Measurements from ENCODE around the gene TOMT.

Gene TOMT

DNA sequence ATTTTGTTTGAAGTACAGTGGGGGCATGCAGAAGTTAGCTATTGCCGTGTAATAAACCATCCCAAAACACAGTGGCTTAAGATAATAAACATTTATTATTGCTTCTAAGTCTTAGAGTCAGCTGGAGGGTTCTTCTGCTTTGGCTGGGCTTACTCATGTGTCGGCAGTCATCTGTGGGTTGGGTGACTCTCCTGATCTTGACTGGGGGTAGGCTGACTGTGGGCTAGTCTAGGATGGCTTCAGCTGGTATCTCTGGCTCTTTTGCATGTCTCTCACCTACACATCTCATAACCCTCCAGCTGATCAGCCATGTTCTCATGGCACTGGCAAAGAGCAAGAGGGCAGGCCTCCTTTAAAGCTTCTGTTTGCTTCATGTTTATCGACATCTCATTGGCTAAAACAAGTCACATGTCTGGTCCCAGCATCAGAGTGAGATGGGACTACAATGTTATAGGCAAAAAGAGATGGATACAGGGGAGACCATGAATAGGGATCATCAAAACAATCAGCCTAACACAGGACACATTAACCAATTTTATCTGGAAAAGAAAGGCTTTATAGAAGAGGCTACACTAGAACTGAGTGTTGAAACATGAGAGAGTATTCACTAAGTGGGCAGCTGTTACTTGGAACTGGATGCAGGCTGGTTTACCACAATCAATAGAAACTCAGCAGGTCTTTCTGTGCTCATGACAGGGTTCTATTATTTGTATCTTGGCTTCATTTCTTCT is 19.9 kb upstream of the TOMT start:
- no peak for DNase-seq (ENCODE audit: low read depth)

DNA sequence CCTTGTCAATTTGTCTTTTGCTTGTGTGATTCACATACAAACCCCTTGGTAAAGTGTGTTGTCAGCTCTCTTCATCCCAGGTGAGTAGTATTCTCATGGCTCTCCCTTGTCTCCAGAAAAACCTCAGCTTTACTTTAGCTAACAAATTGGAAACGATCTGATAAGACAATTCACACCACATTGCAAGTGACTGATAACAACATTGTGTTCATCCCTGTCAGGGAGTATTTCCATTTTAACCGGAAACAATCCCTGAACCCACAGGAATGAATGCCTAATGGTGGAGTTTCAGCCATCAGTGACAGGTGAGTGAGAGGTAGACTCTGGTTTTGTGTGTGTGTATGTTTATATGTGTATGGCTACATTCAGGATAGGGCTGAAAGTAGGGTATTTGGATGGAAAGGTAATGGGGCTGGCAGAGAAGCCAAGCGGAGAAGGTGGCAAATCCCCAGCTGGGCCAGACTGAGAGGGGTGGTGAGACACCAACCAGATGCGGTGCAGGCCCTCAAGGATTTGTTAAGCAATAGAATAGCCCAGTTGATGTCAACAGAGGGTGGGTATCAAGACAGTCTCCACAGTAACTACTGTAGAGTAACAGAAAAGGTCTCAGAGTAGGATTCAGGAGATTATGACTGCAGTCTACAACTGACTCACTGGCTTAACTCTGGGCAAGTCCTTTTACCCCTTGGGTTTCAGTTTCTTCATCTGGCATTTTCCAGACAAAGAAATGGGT is 17.5 kb upstream of the TOMT start:
- no peak for DNase-seq (ENCODE audit: low read depth)

DNA sequence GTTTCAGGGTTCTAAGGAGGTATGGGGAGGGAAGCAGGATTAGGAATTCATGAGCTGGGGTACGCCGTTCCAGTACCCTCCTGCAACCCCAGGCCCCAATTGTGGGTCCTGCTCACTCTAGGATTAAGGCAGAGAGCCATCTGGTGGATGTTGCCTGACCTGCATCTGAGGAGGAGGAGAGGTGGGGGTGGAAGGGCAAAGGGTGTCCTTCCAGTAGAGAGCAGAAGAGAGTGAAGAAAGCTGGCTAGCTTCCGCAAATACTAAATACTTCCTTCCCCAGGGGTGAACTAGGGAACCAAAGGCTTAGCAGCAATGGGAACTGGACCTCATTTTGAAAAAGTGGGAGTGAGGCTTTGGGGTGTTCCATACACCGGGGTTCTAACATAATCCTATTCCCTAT is 14.4 kb upstream of the TOMT start:
- peak; percentile 70 for DNase-seq (ENCODE audit: low read depth)

DNA sequence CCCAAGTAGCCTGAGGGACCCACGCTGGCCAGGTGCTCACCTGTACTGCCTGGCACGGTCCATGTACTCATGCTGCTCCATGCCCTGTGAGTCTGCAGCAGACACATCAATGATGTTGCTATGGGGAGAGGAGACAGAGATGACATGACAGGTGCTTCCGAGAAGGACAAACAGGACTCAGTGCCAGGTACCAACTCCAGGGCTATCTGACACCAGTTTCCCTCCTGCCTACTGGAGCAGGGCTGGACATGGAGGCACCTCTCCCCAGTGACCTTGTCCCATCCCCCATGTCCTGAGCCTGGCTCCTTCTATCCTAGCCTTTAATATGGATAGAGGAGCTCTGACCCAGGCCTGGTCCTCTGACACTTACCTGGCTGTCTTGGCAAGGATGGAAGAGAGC is 7.0 kb upstream of the TOMT start:
- no peak for DNase-seq (ENCODE audit: low read depth)

DNA sequence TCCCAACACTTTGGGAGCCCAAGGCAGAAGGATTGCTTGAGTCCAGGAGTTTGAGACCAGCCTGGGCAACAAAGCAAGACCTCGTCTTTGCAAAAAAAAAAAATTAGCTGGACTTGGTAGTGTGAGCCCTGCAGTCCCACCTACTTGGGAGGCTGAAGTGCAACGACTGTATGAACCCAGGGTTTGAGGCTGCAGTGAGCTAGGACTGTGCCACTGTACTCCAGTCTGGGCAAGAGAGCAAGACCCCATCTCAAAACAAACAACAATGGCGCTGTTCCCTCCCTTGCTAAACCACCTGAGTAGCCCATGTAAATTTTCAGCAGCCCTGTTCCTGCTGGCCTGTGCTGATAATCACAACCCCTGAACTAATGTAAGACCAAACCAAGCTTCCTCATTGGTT is 5.7 kb upstream of the TOMT start:
- DNase-seq (ENCODE audit: low read depth), result no peak

DNA sequence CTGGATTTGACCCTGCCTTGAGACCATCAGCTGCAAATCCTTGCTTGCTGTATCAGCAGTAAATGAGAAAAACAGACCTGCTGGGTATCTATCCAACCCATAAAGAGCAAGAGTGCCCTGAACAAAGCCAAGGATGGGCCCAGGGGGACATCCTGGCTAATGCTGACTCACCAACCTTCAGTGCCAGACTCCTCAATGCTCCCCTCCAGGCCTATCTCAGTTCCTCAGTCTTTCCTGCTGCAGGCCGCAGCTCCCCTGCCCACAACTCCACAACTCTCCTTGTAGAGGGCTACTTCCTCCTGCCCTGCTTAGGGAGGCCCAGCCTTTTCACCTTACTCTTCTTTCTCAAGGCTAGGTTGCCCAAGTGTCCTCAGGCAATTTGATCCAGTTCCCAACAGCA is 5.3 kb upstream of the TOMT start:
- no peak for DNase-seq (ENCODE audit: low read depth)

DNA sequence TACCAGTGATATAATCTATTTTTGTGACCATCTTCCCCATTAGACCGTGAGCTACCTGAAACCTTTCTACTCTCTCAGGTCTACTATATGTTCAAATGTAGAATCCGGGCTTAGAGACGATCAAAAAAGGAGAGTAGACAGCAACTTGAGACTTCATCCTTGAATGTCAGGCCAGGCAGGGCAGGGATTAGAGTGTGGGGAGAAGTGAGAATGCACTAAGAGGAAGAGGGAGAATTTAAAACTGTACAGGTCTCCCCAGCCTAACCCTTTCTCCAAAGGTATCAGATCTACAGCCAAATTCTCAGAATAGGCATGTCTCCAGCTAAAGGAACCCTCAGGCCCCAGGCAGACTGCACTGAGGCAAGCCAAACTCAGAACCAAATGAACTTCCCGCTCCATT is 3.6 kb upstream of the TOMT start:
- no peak for DNase-seq (ENCODE audit: low read depth)

DNA sequence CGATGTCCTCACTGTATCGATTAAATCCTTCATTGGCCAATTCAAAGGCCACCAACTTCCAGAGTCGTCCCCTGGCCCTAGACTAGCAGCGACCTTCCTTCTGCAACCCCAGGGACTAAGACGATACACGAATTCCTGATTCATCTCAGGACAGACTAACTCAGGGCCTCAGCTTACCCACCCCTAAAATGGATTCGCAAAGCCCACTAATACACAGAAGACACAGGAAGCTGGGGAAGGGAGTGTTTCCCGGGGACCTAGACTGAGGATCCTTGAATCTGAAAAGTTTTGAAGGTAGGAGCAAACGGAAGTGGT is 3.1 kb upstream of the TOMT start:
- no peak for DNase-seq (ENCODE audit: low read depth)

DNA sequence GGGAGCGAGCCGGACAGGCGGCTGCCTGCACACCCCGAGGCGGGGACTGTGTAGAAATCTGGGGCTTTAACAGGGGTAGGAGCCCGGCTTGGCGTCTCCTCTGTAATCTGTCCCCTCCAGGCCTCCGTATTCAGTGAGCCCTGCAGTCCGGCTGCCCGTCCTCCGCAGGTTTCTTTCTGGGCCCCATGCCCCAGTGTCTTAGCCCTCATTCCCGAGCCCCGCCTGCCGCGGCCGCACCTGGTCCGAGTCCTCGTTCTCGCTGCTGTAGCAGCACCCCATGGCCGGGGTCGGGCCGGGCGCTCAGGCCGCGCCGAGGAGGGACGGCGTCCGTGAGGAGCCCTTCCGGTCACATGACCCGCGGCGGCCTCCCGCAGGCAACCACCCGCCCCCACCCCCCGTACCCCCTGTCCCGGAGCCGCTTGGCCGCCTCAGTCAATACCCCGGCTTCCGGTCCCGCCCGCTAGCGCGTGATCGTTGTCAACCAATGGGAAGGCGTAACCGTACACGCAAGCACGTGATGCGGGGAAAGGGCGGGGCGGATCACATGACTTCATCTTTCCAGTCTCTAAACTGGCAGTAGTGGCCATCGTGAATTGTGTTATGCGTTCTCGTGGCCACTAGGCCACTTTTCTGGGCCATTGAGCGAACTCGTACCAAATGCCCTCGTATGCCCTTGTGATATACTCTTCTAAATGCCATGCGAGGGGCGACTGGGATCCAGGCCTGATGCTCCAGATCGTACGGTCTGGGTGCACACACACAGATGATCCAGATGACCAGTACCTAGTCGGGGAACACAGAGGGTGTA is 2.6 kb upstream of the TOMT start, which contains the start of gene LAMTOR1:
TSS of gene LAMTOR1 (minus strand) at position 352 of the 808 bp plus-strand sequence. CDS start at position 279, 73 bp downstream.
- peak; percentile 99 for DNase-seq (ENCODE audit: low read depth)

DNA sequence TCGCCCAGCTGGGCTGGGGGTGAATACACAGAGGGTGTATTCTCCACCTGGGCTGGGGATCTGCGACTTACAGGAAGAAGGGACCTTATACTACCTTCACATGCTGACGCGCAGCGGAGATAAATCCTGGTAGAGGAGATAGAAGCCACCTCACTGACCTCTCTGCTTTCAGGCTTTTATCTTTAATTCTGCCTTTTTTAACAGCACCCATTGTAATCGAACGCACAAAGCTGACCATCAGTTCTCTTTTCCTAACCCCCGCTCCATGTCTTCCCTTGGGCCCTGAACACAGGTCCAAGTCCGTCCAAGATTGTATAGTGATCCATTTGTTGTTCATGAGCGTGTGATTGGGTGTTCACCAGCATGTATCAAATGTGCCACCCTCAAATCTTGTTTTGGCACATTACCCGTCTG is 2.0 kb upstream of the TOMT start:
- DNase-seq (ENCODE audit: low read depth), result no peak

DNA sequence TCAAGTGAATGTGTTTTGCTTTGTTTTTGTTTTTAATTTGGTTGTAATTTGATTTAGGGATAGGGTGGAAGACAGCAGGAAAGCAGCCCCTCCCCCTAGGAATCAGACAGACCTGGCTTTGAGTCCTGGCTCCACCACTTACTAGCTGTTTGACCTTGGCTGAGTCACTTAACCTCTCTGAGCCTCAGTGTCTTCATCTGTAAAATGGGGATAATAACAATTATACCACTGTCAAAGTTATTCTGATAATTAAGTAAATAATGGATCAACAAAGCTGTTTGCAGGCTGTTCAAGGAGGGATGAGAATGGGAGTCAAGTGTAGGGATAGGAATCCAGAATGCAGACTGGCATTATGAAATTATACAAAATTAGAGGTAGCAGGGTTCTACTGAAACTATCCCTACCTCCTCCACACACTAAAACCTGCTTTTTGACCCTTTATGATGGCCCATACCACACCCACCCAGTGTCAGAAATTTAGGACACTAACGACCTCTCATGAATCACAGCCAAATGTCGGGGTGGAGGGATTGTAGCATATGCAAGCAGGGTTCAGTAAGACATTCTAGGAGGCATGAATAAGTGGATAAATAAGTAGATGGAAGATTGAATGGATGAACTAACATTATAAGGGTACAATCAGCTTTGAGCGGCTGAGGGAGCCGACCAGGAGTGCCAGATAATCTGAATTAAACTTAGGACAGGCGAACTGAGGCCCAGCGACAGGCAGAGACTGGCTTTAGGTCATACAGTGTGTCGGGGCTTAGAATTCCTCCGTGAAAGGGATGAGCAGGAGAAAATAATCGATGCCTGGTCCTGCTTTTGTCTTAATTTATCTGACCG is 5.8 kb downstream of the TOMT start:
- DNase-seq (ENCODE audit: low read depth), result no peak

DNA sequence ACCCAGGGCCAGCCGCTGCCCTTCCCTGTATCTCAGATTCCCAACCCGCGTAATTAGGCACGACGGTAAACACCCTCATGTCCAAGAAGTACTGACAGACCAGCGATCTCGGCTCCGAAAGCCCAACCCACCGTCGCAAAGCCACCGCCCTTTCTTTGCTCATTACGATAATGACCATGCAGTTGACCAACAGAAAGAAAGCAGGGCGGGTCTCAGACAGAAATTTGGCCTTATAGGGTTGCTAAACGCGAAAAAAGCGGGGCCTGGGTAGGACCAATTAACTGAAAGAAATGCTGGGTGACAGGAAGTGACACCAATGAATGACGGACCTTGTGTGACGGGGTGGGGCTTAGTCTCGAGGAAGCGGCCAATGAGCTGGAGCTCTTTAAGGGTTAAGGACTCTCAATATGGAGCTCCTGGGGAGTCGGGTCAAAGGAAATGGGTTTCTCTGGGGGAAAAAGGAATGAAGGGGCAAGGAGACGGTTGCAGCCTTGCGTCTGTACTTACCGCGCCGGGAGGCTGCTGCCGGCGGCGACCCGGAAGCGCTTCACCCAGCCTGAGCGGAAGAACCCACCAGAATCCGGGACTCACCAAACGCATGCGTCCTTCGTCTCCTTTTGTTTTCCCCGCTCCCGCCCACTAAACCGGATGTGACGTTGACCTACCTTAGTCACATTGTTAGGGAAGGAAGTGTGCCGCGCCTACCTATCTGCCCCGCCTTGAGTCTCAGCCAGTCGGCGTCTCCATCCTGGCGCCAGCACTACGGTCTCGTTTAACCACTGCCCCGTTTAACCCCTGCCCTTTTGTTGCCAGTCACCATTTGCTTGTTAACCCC is 6.6 kb downstream of the TOMT start, which contains the start of gene ANAPC15:
TSS of gene ANAPC15 (minus strand) at position 553 of the 835 bp plus-strand sequence. CDS start 1,419 bp downstream, outside the sequence.
- DNase-seq (ENCODE audit: low read depth), result peak; percentile 100

DNA sequence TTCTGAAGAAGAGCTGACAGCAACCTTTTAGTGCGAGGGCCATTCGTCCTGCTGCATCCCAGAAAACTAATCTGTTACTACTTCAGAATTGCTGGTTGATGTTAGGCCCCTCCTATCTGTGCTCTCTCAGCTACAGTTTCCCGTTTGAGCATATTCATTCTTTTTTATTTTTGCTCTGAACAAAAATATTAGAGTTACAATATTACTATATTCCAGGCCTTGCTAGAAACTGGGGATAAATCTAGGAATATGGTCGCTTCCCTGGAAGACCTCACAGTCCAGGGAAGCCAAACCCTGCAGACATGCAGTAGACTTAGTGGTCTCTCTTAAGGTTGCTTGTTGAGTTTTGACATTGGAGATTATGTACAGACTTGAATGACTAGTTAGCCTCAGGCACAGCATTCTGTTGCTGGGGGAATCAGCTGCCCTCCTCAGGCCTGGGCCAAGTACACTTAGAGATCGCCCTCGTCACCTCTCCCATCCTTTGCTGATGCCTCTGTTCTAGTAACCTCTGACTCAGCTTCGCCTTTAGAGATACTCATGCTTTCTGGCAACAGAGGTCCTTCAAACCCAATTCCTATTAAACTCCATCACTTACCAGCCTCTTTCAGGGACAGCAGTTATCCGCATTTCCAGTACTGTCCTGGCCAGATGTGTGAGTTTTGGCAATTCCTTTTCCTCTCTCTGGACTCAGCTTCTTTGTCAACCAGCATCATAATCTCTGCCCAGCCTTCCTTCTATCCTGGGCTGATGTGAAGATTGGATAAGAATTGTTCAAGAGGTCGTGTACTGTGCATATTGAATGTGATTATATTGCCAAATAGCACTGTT is 7.5 kb downstream of the TOMT start:
- peak; percentile 94 for DNase-seq (ENCODE audit: low read depth)

DNA sequence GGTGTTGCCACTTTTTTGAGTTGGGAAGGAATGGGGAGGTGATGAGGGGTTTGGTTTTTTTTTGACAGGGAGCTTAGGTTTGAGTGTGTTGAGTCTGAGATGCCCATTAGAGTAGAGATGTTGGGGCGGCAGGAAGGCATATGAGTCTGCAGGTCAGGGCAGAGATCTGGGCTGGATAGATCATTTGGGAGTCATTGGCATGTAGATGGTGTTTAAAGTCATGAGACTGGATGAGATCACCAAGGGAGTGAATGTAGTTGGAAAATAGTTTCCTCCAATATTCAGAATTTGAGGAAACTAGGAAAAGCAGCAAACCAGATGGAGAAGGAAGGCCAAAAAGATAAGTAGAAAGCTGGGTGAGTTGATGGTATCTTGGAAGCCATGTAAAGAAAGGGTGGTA is 8.8 kb downstream of the TOMT start:
- DNase-seq (ENCODE audit: low read depth), result peak; percentile 40

DNA sequence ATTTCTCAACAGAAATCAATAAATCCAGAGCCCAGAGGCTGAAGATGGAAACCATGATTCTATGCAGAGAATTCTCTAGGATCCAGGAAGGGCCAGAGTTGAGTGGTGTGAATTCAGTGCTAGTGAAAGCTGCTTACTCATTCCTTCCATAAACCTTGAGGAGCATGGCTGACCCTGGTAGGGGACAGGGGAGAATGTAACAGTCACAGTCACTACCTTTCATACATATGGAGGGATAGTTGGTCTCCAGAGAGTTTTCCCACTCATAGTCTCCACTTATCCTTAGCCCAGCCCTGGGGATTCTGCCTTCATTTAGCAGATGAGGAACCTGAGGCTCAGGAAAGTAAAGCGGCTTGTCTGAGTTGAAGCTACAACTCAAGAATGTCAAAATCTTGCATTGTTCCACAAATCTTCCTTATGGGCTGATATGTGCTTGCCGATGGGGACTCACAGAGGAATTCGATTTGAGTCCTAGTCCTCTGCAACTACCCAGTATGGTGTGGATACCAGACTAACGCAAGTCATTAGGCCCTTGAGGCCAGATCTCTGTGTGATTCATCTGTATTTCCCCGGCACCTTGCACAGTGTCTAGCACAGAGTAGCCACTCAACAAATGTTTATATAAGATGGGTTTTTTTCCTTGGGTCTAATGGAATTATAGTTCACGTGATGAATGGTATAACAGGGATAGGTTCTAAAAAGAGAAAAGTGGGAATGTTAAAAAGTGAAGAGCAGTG is 10.5 kb downstream of the TOMT start:
- peak; percentile 45 for DNase-seq (ENCODE audit: low read depth)

DNA sequence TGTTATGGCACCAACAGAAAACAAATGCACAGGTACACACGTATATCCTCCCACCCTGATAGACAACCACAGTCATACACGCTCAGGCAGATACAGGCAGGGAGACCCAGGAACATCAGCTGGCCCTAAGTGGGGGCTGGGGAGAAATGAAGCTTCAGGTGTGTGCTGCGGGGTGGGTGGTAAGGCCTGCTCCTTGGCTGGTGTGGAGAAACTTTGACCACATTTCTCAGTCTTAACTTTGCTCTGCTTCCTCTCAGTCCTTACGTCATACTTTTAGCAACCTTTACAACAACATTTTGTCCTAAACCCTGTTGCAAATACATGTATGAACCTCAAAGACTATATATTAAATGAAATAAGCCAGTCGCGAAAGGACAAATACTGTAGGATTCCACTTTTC is 13.5 kb downstream of the TOMT start:
- no peak for DNase-seq (ENCODE audit: low read depth)

DNA sequence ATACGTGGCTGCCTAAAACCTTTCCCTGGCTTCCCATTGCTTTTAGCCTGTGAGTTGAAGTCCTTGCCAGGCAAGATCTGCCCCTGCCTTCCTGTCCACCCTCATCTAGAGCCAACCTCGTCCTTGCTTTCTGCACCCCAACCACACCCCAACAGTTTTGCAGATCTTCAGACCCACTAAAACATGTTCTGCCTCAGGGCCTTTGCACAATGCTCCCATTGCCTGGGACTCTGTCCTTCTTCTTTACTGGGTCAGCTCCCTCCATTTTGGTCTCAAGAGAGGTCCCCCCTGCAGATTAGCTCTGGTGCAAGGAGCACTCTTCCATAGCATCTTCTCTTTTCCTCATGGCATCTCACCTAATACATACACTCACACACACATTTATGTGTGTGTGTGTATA is 15.2 kb downstream of the TOMT start:
- no peak for DNase-seq (ENCODE audit: low read depth)

DNA sequence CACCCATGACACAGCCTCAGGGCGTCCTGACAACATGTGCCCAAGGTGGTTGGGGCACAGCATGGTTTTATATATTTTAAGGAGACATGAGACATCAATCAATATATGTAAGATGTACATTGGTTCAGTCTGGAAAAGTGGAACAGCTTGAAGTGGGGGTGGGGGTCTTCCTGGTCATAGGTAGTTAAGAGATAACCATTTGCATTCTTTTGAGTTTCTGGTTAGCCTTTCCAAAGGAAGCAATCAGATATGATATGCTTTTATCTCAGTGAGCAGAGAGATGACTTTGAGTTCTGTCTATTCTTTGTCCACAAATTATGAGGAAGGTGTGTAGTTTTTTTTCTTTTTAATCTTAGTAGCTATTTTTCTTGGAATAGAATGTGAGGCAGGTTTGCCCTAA is 16.9 kb downstream of the TOMT start:
- no peak for DNase-seq (ENCODE audit: low read depth)

DNA sequence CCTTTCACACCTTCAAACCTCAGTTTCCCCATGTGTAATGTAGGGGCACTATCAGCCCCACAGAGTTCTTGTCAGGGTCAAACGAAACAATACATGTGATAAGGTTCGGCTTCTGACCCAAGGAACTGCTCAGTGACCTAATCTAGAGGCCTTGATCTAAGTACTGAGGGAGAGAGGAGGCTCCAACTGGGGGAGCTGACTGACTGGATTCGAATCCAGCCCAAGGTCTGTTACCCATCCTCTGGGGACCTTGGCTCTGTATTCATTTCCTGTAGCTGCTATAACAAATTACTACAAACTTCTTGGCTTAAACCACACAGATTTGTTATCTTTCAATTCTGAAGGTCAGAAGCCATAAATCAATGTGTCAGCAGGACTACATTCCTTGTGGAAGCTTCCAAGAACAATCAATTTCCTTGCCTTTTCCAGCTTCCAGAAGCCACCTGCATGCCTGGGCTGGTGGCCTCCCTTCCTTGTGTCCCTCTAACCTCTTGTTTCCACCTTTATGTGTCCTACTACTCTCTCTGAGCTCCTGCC is 17.5 kb downstream of the TOMT start:
- peak; percentile 46 for DNase-seq (ENCODE audit: low read depth)
